GM18505 (cell line): ENCODE results near the gene XRCC2.
A peak's percentile ranks its signal among the peaks of the same experiment; 100 is the strongest.

Experiments
- ATAC-seq: cut with Tn5 transposase; IDR thresholded peaks from one replicate; pipeline ENCODE4 v1.9.1; 2021; ENCODE audit not compliant: unreplicated experiment
- POLR2A ChIP-seq: IDR thresholded peaks from 4 replicates; pipeline ENCODE4 v1.6.1; 2011; ENCODE audit warnings: borderline replicate concordance; ENCODE audit not compliant: insufficient read depth, insufficient read length; ENCODE audit errors: extremely low read depth

Gene XRCC2

GRCh38 chr7:152674860-152675758, 832 bp downstream of the XRCC2 start:
- TF ChIP-seq POLR2A, result no peak
- peak; percentile 28 for ATAC-seq

DNA sequence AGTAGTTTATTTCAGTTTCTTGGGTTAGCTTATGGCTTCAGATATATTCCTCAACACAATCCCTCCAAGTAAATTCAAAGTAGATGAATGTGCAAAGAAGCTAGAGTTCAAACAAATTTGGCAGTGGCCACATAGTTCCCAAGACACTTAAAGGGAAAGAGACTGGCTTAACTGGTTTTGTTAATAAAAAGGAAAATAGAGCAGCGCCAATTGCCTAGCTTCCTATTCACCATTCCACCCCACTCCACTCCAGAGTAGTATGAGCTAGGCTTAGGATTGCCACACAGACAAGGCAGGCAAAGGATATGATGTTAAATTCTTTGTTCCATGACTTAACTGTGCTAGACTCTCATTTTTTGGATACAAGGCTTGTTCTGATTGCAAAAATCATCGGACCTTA, 2.0 kb downstream of the XRCC2 start:
- ATAC-seq, result no peak
- TF ChIP-seq POLR2A, result no peak

DNA sequence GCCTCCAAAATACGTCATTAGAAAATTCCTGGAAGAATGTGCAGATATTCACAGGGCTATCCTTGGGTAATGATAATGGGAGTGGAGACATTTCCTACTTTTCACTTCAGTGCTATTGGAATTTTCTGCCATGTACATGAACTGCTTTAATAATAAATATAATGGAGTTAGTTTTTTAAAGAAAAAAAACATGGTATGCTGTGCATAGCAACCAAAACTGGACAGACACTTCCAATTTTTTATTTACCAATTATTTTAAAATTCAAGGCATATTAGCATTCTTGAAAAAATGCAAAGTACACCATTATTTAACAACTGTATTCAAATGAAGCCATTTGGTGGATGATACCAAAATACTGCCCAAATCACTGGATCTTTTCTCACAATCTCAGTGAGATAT, 3.3 kb downstream of the XRCC2 start:
- no peak for ATAC-seq
- no peak for TF ChIP-seq POLR2A

- ATAC-seq, result no peak
- no peak for TF ChIP-seq POLR2A
Observed at GRCh38 chr7:152669758-152670157, 6.2 kb downstream of the XRCC2 start.

DNA sequence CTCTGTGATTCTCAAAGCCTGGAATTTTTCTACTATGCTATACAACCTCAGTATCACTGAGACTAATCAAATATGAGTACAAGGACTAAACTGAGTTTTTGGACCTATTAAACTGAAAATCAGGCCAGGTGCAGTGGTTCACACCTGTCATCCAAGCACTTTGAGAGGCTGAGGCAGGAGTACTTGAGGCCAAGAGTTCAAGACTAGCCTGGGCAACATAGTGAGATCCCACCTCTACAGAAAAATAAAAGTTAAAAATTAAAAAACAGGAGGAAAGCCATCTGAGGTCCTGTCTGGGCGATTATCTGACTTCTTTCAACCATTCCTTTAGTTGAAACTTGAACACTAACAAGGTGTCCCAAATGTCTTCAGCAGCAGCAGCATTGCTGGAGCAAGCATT, 7.0 kb downstream of the XRCC2 start:
- ATAC-seq, result no peak
- TF ChIP-seq POLR2A, result no peak

DNA sequence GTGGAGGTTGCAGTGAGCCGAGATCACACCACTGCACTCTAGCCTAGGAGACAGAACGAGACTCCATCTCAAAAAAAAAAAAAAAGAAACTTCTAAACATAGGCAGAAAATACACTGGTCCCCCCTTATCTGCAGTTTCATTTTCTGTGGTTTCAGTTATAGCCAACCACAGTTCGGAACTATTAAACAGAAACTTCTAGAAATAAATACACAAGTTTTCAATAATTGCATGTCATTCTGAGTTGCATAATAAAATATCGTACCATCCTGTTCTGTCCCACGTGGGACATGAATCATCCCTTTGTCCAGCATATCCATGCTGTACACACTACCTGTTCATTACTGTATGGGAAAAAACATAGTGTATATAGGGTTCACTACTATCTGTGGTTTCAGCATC, 8.0 kb downstream of the XRCC2 start:
- TF ChIP-seq POLR2A, result no peak
- no peak for ATAC-seq

- TF ChIP-seq POLR2A, result no peak
- no peak for ATAC-seq
Observed at GRCh38 chr7:152666078-152666477, 9.9 kb downstream of the XRCC2 start.

- TF ChIP-seq POLR2A, result no peak
- no peak for ATAC-seq
Observed at GRCh38 chr7:152664636-152665035, 11.3 kb downstream of the XRCC2 start.

DNA sequence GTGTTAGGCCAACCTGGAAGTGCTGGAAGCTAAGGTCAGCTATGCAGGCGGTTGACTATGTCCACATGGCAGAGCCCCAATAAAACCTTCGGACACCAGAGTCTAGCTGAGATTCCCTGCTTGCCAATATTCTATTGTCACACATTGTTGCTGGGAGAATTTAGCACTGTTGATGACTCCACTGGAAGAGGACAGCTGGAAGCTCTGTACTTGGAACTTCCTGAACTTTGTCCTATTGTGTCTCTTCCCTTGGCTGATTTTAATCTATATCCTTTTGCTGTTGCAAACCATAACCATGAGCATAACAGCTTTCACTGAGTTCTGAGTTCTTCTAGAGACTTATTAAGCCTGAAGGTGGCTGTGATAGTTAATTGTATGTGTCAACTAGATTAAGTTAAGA, 12.0 kb downstream of the XRCC2 start:
- TF ChIP-seq POLR2A, result no peak
- ATAC-seq, result no peak

- no peak for TF ChIP-seq POLR2A
- no peak for ATAC-seq
Observed at GRCh38 chr7:152663148-152663740, 12.7 kb downstream of the XRCC2 start.

DNA sequence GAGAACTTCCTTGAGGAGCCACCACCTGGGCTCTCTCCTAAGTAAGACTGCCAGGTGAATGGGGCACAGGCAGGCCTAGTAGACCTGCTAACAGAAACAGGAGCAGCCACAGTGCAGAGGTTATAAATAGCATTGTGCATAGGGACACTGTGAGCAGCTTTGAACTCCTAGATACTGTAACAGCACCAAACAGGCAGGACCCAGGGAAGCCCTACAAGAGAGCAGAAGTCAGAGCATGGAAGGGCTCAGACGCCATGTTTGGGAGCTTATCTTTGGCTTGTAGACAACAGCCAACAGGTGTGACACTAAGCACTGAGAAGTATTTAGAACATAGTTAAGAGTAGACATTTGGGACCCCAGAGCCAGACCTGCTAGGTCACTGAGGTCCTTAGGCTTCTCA, 14.5 kb downstream of the XRCC2 start:
- TF ChIP-seq POLR2A, result no peak
- ATAC-seq, result no peak

GRCh38 chr7:152660021-152660420, 15.9 kb downstream of the XRCC2 start:
- TF ChIP-seq POLR2A, result no peak
- no peak for ATAC-seq

DNA sequence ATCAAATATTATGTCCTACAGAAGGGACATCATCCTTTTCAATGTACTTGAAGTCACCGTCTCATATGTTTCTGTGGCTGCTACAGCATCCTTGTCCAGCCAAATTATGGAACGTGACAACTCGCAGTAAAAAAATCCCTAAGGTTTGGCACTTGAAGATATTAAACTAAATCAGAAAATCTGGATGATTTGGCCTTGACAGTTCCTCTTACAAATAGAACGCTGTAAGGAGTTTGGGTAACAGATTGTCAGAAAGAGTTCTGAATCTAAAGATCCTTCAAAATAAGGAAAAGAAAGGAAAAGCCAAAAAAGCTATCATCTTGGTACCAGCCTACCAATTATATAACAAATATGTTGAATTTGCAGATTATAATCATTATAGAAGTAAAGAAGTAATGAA, 21.0 kb downstream of the XRCC2 start:
- no peak for ATAC-seq
- TF ChIP-seq POLR2A, result no peak

DNA sequence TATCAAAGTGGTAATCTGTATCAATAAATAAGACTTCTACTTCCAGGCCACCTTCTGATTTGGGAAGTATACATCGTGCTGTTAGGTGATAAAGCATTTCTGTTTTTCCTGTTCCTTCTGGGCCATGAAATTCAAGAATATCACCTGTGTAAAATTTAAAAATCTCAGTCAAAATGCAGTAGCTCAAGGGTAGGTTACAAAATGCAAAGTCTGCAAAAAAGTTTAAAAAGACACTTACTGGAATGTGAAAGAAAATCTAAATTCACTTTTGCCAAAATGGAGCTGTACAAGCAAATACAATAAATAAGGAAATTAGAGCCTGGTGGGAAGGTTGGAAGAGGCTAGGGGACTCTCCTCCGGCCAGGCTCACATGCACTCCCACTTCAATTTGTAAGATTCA, 26.7 kb downstream of the XRCC2 start:
- no peak for ATAC-seq
- TF ChIP-seq POLR2A, result no peak
